ENCODE results near the gene TRAP1.

DNA sequence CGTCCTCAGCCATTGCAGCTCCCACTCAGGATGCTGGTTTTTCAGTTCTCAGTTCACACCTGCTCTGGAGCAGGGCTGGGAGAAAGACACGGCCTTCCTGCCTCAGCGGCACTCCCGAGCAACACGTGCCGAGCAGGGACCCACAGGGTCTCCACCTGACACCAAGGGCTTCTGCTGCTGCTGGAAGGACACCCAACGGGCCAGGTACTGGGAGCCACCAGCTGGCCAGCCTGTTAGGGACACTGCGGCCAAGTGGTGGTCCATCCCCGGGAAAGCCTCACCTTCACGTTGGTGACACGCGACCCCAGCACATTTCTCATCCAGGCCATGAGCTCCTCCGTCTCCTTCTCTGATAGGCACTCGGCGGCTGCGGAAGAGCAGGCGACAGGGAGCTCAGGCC is 54.7 kb downstream of the TRAP1 start:
- TF ChIP-seq, protein P1, sequence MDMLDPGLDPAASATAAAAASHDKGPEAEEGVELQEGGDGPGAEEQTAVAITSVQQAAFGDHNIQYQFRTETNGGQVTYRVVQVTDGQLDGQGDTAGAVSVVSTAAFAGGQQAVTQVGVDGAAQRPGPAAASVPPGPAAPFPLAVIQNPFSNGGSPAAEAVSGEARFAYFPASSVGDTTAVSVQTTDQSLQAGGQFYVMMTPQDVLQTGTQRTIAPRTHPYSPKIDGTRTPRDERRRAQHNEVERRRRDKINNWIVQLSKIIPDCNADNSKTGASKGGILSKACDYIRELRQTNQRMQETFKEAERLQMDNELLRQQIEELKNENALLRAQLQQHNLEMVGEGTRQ (IDR thresholded peaks at IDR 0.05) = no peak
- no peak for TF ChIP-seq POLR2A (IDR thresholded peaks at IDR 0.05; ENCODE audit: low read length)

Data from A549 (cell line).